Neural crest cell (in vitro differentiated cells): ENCODE measurements around the gene S100A11. TPM values are rescaled to one million over a fixed set of nuclear protein-coding genes. Genes with fewer than 3 reads are reported as not detected.
A peak's percentile ranks its signal among the peaks of the same experiment; 100 is the strongest.

Experiments
- DNase-seq: peaks from one replicate; pipeline ENCODE4 v3.0.0; 2021; ENCODE audit warnings: low read depth, mixed read lengths, low spot score
- H3K27ac Mint-ChIP-seq: one replicate; pipeline ENCODE4 v1.8.0; 2021; ENCODE audit warnings: mild to moderate bottlenecking, mixed read lengths; ENCODE audit not compliant: unreplicated experiment
- H3K27me3 Mint-ChIP-seq: 2 replicates; pipeline ENCODE4 v1.8.0; 2021; ENCODE audit warnings: low read depth, mild to moderate bottlenecking, mixed read lengths
- H3K36me3 Mint-ChIP-seq: 2 replicates; pipeline ENCODE4 v1.8.0; 2021; ENCODE audit warnings: low read depth, mild to moderate bottlenecking, mixed read lengths
- H3K4me1 Mint-ChIP-seq: 2 replicates; pipeline ENCODE4 v1.8.0; 2021; ENCODE audit warnings: mixed read lengths
- H3K4me3 Mint-ChIP-seq: one replicate; pipeline ENCODE4 v1.8.0; 2021; ENCODE audit warnings: mild to moderate bottlenecking, mixed read lengths
- H3K9me3 Mint-ChIP-seq: 2 replicates; pipeline ENCODE4 v1.8.0; 2021; ENCODE audit warnings: mixed read lengths
- CTCF ChIP-seq: fragments of 200-600 bp; sonication (generic); conservative IDR thresholded peaks from 2 replicates; pipeline ENCODE4 v1.5.0; 2021; ENCODE audit warnings: antibody characterized with exemption, mild to moderate bottlenecking
- total RNA-seq: library from RNA; stranded (reverse); gene quantifications from 2 replicates; pipeline ENCODE4 v1.2.1, GENCODE V29; 2021

Gene S100A11
- total RNA-seq, 1 donor from 2014 or later, result 41.6 TPM

DNA sequence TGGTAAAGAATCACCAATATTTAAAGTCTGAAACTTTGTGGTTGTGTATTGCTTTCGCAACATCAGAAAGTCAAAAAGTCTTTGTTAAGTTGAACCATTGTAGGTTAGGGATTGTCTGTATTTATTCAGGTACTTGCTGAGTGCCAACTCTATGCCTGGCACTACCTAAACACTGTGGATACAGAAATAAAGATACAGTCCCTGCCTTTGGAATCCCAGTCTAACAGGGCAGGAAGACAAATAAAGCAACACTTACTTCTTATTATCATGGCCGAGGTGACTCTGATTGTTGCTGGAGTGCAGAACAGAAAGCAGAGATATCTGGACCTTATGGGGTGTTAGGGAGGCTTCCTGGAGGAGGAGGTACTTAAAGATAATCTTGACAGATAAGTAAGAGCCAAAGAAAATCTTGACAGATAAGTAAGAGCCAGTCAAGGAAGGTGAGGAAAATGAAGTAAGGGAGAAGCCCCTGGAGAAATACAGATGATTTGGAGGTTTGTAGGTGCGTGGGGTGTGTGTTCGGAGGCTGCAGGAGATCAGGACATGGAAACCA, 31.4 kb downstream of the S100A11 start:
- no peaks in the 10 kb centered on the region for H3K4me1 Mint-ChIP-seq
- no peak for TF ChIP-seq CTCF
- H3K4me3 Mint-ChIP-seq, result no peak overlapping the region
- no peaks in the 10 kb centered on the region for H3K36me3 Mint-ChIP-seq
- H3K27ac Mint-ChIP-seq, result no peak overlapping the region
- H3K27me3 Mint-ChIP-seq, result peaks cover 64% of the 10 kb centered on the region
- H3K9me3 Mint-ChIP-seq, result no peaks in the 10 kb centered on the region
- no peak for DNase-seq

GRCh38 chr1:152003846-152004442, 32.9 kb downstream of the S100A11 start:
- peaks cover 67% of the 10 kb centered on the region for H3K27me3 Mint-ChIP-seq
- DNase-seq, result no peak
- no peaks in the 10 kb centered on the region for H3K36me3 Mint-ChIP-seq
- H3K9me3 Mint-ChIP-seq, result no peaks in the 10 kb centered on the region
- TF ChIP-seq CTCF, result no peak
- no peak overlapping the region for H3K27ac Mint-ChIP-seq
- H3K4me1 Mint-ChIP-seq, result no peaks in the 10 kb centered on the region
- no peak overlapping the region for H3K4me3 Mint-ChIP-seq

DNA sequence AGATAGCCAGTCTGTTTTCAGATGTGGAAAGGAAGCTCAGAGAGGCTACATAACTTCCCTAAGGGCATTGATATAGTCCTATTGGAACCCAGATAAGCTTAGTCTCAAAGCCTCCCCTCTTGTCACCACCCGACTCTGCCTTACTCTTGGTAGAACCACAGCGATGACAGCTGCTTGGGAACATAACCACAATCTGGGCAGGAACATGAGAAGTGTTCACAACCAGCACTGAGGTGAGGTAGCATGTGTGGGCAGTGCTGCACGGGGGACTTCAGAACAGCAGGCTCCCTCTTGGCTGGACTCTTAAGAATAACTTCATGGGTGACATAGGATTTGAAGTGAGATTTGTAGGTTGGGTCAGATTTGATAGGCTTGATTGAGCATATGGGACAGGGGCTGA, 33.8 kb downstream of the S100A11 start:
- Mint-ChIP-seq H3K27ac (no peak overlapping the region), H3K36me3 (no peaks in the 10 kb centered on the region), H3K4me1 (no peaks in the 10 kb centered on the region), H3K9me3 (no peaks in the 10 kb centered on the region), H3K27me3 (peaks cover 70% of the 10 kb centered on the region), H3K4me3 (no peak overlapping the region)
- no peak for TF ChIP-seq CTCF
- DNase-seq, result no peak

- peak; percentile 83 for DNase-seq
- peaks cover 70% of the 10 kb centered on the region for H3K27me3 Mint-ChIP-seq
- peak; percentile 91 for TF ChIP-seq CTCF
- peak overlapping the region; percentile 23 for H3K4me3 Mint-ChIP-seq
- H3K4me1 Mint-ChIP-seq, result no peaks in the 10 kb centered on the region
- H3K36me3 Mint-ChIP-seq, result no peaks in the 10 kb centered on the region
- H3K27ac Mint-ChIP-seq, result no peak overlapping the region
- H3K9me3 Mint-ChIP-seq, result no peaks in the 10 kb centered on the region
Observed at GRCh38 chr1:152001631-152002584, 34.9 kb downstream of the S100A11 start.

DNA sequence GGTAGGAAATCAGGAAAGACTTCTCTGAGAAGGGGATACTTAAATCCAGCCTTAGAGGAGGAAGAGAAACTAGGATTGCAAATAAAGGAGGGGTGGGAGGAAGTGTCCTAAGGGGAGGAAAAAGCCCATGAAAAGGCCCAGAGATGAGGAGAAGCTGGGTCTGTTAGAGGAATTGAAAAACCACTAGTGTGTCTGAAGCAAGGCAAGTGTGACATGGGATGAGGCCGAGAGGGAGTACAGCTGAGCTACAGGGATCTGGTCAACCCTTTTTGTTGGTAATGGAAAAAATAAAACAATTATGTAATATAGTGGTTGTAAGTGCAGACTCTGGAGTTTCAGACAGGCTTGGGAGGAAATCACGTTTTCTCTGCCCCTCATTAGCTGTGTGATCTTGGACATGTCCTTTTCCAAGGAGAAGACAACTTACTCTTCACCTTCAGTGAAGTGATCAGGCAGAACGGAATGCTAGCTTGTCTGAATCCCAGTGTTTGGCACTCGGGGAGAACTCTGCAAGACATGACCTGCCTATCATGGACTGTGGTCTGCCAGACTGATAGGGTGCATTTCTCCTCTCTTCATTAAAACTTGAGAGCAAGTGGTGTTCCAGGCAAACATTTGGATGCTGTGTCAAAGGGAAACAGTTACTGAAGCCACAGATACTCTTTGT, 35.7 kb downstream of the S100A11 start:
- no peak for TF ChIP-seq CTCF
- Mint-ChIP-seq H3K4me1 (peaks cover under 1% of the 10 kb centered on the region), H3K9me3 (no peaks in the 10 kb centered on the region), H3K36me3 (no peaks in the 10 kb centered on the region), H3K4me3 (no peak overlapping the region), H3K27me3 (peaks cover 66% of the 10 kb centered on the region), H3K27ac (no peak overlapping the region)
- DNase-seq, result no peak
